HEK293T (cell line): ENCODE results near the gene DOLPP1.

Experiments used
- ARNT ChIP-seq: fragments of 450-650 bp; IDR thresholded peaks from 2 replicates; pipeline ENCODE4 v1.6.1; 2017; ENCODE audit warnings: mild to moderate bottlenecking
- BHLHE40 ChIP-seq: fragments of 450-650 bp; IDR thresholded peaks from 2 replicates; pipeline ENCODE4 v1.6.1; 2016; ENCODE audit warnings: mild to moderate bottlenecking, moderate library complexity, borderline replicate concordance
- CTBP1 ChIP-seq: fragments of 450-650 bp; IDR thresholded peaks from 2 replicates; pipeline ENCODE4 v1.6.1; 2016; ENCODE audit warnings: borderline replicate concordance
- ELF4 ChIP-seq: fragments of 450-650 bp; IDR thresholded peaks from 2 replicates; pipeline ENCODE4 v1.6.1; 2017; ENCODE audit warnings: antibody characterized with exemption
- FOXA1 ChIP-seq: fragments of 450-650 bp; IDR thresholded peaks from 2 replicates; pipeline ENCODE4 v1.6.1; 2016; ENCODE audit warnings: mild to moderate bottlenecking
- FOXM1 ChIP-seq: fragments of 450-650 bp; IDR thresholded peaks from 2 replicates; pipeline ENCODE4 v1.6.1; 2017; ENCODE audit warnings: mild to moderate bottlenecking, borderline replicate concordance
- HDGF ChIP-seq: fragments of 450-650 bp; IDR thresholded peaks from 2 replicates; pipeline ENCODE4 v1.6.1; 2017; ENCODE audit warnings: antibody characterized with exemption, borderline replicate concordance
- L3MBTL2 ChIP-seq: fragments of 450-650 bp; conservative IDR thresholded peaks from 2 replicates; pipeline ENCODE4 v1.6.1; 2016; ENCODE audit warnings: mild to moderate bottlenecking
- NFRKB ChIP-seq: fragments of 450-650 bp; IDR thresholded peaks from 2 replicates; pipeline ENCODE4 v1.6.1; 2016; ENCODE audit warnings: mild to moderate bottlenecking, moderate library complexity
- PKNOX1 ChIP-seq: fragments of 450-650 bp; IDR thresholded peaks from 2 replicates; pipeline ENCODE4 v1.6.1; 2016
- SP1 ChIP-seq: fragments of 450-650 bp; IDR thresholded peaks from 2 replicates; pipeline ENCODE4 v1.6.1; 2017
- SUZ12 ChIP-seq: fragments of 450-650 bp; IDR thresholded peaks from 2 replicates; pipeline ENCODE4 v1.6.1; 2016; ENCODE audit warnings: mild to moderate bottlenecking
- TARDBP ChIP-seq: fragments of 450-650 bp; IDR thresholded peaks from 2 replicates; pipeline ENCODE4 v1.6.1; 2016
- ZNF384 ChIP-seq: fragments of 450-650 bp; IDR thresholded peaks from 2 replicates; pipeline ENCODE4 v1.6.1; 2016

GRCh38 chr9:129068110-129068509 lies 12.8 kb upstream of the DOLPP1 start:
- TF ChIP-seq TARDBP = no peak
- no peak for TF ChIP-seq SUZ12
- TF ChIP-seq CTBP1 = no peak
- no peak for TF ChIP-seq FOXM1
- TF ChIP-seq BHLHE40 = no peak
- TF ChIP-seq HDGF = no peak
- no peak for TF ChIP-seq FOXA1
- no peak for TF ChIP-seq L3MBTL2
- no peak for TF ChIP-seq ARNT
- TF ChIP-seq ZNF384 = no peak
- no peak for TF ChIP-seq PKNOX1
- no peak for TF ChIP-seq ELF4
- TF ChIP-seq SP1 = no peak
- TF ChIP-seq NFRKB = no peak
